Measurements from ENCODE around the gene TEX2. TPM values are rescaled to one million over a fixed set of nuclear protein-coding genes. Genes with fewer than 3 reads are reported as not detected.

Gene TEX2
- total and polyA plus RNA-seq, 2 experiments from 2014 or later = 18.7 to 23.5 TPM

DNA sequence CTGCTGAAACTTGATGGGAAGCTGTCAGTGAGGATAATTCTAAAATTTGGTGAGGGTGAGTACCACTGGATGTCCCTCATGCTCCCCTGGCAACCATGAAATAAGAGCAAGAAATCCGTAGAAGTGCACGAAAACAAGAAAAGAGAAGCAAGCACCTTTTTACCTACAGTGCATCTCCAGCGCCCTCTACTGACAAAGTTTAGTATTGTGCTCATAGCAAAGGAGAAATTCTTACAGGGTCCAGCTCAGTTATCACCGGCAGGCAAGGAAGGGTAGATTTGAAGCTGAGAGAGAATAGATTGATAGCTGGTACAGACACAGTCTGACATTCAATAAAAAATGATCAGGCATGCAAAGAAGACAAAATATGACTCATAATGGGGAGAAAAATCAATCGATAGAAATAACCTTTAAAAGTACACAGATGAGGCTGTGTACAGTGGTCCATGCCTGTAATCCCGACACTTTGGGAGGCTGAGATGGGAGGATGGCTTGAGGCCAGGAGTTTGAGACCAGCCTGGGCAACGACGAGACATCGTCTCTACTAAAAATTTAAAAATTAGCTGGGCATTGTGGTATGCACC, 28.3 kb upstream of the TEX2 start:
- Histone ChIP-seq H3K27ac (no peak overlapping the region), H3K27me3 (no peaks in the 10 kb centered on the region), H3K36me3 (no peaks in the 10 kb centered on the region), H3K9me3 (ENCODE audit: low read depth) (no peaks in the 10 kb centered on the region), H3K4me1 (ENCODE audit: low read depth) (no peaks in the 10 kb centered on the region), H3K4me3 (no peak overlapping the region)
- DNase-seq (ENCODE audit: low read depth in 1 of 2, low spot score in 1 of 2) = no peak
- TF ChIP-seq CTCF (IDR thresholded peaks at IDR 0.05; ENCODE audit: low read depth, low read length) = peak; percentile 28

DNA sequence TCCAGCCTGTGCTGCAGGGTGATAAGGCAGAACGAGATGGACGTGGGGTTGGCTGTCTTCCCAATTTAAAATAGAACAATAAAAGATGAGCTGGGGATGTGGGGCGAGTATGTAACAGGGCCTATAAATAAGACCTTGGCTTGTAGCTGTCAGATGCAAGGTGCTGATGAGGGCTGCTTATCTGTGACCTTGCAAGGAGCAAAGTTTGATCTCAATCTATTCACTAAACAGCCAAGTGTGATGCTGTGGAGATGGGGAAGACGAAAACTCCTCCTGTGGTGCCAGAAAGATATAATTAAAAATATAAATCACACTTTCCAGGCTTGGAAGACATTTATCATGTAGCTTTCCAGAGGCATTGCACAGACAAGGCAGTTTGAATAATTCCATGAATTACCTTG, 26.7 kb upstream of the TEX2 start:
- Histone ChIP-seq H3K36me3 (no peaks in the 10 kb centered on the region), H3K4me1 (ENCODE audit: low read depth) (no peaks in the 10 kb centered on the region), H3K27me3 (no peaks in the 10 kb centered on the region), H3K4me3 (no peak overlapping the region), H3K27ac (no peak overlapping the region), H3K9me3 (ENCODE audit: low read depth) (no peaks in the 10 kb centered on the region)
- no peak for DNase-seq (ENCODE audit: low read depth in 1 of 2, low spot score in 1 of 2)
- no peak for TF ChIP-seq CTCF (IDR thresholded peaks at IDR 0.05; ENCODE audit: low read depth, low read length)

DNA sequence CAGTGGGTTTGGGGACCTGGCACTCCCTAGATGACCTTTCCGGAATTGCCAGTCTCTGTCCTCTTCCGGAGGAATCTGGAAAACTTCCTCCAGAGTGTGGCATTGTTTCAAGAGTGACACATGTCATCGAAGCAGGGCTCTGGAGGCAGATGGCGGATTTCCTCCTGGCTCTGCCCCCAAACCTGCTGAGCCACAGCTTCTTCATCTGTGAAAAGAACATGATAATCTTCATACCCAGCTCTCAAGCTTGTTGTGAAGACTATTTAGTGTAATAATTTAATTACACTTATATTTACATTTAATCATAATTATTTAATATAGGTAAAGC, 19.7 kb upstream of the TEX2 start:
- no peak for TF ChIP-seq CTCF (IDR thresholded peaks at IDR 0.05; ENCODE audit: low read depth, low read length)
- Histone ChIP-seq H3K4me3 (no peak overlapping the region), H3K4me1 (ENCODE audit: low read depth) (peaks cover 2% of the 10 kb centered on the region), H3K27ac (no peak overlapping the region), H3K27me3 (no peaks in the 10 kb centered on the region), H3K9me3 (ENCODE audit: low read depth) (no peaks in the 10 kb centered on the region), H3K36me3 (no peaks in the 10 kb centered on the region)
- DNase-seq (ENCODE audit: low read depth in 1 of 2, low spot score in 1 of 2) = no peak

GRCh38 chr17:64281962-64282752, 19.1 kb upstream of the TEX2 start:
- Histone ChIP-seq H3K9me3 (ENCODE audit: low read depth) (no peaks in the 10 kb centered on the region), H3K4me3 (no peak overlapping the region), H3K4me1 (ENCODE audit: low read depth) (peaks cover 8% of the 10 kb centered on the region), H3K36me3 (no peaks in the 10 kb centered on the region), H3K27me3 (no peaks in the 10 kb centered on the region), H3K27ac (no peak overlapping the region)
- peak; percentile 82 to 90 for DNase-seq (ENCODE audit: low read depth in 1 of 2, low spot score in 1 of 2)
- TF ChIP-seq CTCF (IDR thresholded peaks at IDR 0.05; ENCODE audit: low read depth, low read length) = peak; percentile 77

GRCh38 chr17:64278614-64279013, 15.6 kb upstream of the TEX2 start:
- Histone ChIP-seq H3K9me3 (ENCODE audit: low read depth) (no peaks in the 10 kb centered on the region), H3K36me3 (no peaks in the 10 kb centered on the region), H3K27me3 (no peaks in the 10 kb centered on the region), H3K4me1 (ENCODE audit: low read depth) (peaks cover 10% of the 10 kb centered on the region), H3K4me3 (no peak overlapping the region), H3K27ac (no peak overlapping the region)
- peak in 1 of 2 donors; percentile 53 for DNase-seq (ENCODE audit: low read depth in 1 of 2, low spot score in 1 of 2)
- no peak for TF ChIP-seq CTCF (IDR thresholded peaks at IDR 0.05; ENCODE audit: low read depth, low read length)

Data from cardiac muscle cell (in vitro differentiated cells and primary cell).